ENCODE measurements around the gene ATP1A2. TPM values are rescaled to one million over a fixed set of nuclear protein-coding genes. Genes with fewer than 3 reads are reported as not detected.
"Not testable (repeated sequence)": the region's sequence is repeated elsewhere in the genome, so short reads cannot be mapped to it uniquely, and the experiment has no call there.

The ATP1A2 gene
- total RNA-seq, 1 experiment from 2014 or later: not detected

DNA sequence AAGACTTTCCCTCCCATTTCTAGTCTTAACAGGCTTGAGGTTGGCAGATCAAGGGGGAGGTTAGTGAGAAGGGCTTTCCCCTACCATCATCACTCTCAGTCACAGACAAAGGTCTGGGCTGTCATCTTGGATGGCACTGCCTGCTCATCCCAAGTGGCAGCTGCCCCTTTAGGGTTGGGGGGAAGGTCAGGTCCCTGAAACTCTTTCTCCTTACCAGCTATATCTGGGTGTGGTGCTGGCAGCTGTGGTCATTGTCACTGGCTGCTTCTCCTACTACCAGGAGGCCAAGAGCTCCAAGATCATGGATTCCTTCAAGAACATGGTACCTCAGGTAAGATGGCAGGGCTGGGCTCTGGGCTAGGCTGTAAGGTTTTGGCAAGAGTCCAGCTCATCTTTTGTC is 8.2 kb downstream of the ATP1A2 start:
- DNase-seq (ENCODE audit: low spot score): no peak

DNA sequence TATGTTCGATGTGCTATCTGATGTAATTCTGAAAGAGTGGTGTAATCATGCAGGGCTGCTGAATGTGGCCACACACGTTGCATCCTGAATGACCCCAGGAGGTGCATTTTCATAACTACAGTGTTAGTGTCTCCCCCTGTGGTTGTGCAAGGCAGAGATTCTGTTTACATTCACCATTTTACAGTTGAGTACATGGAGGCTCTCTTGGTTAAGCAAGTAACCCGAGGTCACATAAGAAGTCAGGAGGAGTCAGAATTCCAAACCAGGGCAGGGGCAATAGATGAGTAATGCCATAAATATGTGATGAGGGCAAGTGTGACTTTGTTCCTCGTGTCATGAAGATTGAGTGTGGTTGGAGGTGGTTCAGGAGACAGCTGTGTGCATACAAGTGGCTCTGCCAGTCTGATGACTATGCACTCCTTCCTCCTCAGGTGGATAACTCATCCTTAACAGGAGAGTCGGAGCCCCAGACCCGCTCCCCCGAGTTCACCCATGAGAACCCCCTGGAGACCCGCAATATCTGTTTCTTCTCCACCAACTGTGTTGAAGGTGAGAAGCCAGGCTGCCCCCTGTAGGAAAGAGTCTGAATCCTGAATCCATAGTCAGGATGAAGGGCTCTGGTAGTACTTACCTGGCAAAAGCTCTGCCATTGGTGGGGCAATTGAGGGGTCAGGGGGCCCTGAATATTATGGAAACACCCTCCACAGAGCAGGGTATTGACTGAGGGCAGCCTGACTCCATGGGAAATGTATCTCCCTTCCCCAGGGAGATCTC is 9.3 kb downstream of the ATP1A2 start:
- peak; percentile 83 for DNase-seq (ENCODE audit: low spot score)

DNA sequence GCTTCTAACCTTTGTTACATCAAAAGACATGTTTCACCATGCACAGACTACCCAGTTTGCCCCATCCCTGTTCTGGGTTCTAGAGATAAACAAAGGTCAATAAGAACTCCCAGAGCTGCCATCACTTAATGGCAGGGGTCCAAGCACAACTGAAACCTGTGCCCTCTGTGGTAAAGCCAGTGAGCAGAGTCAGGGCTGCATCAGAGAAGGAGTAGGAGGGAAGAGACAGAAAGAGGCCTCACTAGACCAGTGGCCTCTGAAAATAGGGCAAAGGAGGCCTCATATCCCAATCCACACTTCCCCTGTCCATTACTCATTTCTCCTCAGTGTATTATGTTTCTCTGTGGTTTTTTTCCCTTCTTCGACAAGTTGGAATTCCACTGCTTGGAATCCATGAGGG is 10.2 kb downstream of the ATP1A2 start:
- DNase-seq (ENCODE audit: low spot score): no peak

DNA sequence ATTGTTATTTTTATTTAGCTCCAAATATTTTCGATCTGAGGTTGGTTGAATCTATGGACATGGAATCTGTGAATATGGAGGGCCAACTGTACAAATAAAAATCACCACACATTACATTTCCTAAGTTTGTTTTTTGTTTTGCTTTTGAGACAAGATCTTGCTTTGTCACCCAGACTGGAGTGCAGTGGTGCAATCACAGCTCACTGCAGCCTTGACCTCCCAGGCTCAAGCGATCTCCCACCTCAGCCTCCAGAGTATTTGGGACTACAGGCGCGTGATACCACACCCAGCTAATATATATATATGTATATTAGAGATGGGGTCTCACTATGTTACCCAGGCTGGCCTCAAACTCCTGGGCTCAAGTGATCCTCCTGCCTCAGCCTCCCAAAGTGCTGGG is 10.8 kb downstream of the ATP1A2 start:
- not testable (repeated sequence) for DNase-seq (ENCODE audit: low spot score)

DNA sequence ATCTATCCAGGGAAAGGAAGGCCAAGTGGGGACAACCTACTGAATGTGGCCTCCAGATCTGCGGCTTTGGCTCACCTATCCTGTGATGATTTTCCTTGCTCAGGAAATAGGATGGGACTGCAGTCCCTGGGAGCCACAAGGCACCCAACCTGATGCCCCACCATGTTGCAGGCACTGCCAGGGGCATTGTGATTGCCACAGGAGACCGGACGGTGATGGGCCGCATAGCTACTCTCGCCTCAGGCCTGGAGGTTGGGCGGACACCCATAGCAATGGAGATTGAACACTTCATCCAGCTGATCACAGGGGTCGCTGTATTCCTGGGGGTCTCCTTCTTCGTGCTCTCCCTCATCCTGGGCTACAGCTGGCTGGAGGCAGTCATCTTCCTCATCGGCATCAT is 11.8 kb downstream of the ATP1A2 start:
- no peak for DNase-seq (ENCODE audit: low spot score)

DNA sequence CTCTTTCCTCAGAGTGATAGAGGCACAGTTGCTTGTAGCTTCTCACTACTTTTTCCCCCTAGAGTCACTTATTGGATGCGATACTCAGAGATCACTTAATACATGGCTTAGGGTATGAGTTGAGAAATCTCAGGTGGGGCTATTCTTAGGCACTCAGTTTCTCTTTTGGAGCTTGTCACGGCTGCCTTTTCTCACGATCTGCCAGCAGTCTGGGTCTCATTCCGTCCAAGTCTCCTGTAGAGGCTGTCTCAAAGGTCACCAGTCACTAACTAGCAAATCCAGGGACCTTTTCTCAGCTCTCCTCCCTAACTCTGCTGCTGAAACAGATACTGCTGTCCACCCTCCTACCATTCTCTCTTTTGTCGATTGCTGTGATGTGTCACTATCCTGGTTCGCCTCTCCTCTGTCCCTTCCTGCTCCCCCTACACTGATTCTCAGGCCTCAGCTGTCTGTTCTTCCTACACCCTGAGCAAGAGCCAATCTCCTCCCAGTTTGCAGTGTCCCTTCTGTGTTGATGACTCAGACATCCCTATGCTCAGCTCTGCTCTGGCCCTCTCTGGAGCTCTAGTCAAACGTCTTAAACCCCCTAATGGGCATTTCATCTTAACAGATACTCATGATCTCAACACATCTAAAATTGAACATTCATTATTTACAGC is 12.4 kb downstream of the ATP1A2 start:
- DNase-seq (ENCODE audit: low spot score): peak; percentile 18

DNA sequence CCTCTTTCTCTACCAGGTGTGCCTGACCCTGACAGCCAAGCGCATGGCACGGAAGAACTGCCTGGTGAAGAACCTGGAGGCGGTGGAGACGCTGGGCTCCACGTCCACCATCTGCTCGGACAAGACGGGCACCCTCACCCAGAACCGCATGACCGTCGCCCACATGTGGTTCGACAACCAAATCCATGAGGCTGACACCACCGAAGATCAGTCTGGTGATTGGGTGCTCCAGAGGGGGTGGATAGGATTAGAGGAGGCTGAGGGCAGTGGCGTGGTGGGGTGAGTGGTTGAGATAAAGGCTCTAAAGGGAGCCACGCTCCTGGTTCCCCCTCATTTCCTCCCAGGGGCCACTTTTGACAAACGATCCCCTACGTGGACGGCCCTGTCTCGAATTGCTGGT is 13.1 kb downstream of the ATP1A2 start:
- DNase-seq (ENCODE audit: low spot score): no peak

DNA sequence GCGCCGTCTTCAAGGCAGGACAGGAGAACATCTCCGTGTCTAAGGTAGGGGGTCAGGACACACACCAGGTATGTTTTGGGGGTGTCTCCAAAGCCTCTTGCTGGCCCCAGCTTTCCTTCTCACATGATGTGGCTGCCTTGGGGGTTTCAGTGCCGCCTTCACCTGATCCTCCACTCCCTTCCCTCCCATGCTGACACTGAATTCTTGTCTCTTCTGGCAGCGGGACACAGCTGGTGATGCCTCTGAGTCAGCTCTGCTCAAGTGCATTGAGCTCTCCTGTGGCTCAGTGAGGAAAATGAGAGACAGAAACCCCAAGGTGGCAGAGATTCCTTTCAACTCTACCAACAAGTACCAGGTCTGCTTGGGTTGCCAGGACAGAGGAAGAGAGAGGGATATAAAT is 13.5 kb downstream of the ATP1A2 start:
- no peak for DNase-seq (ENCODE audit: low spot score)

DNA sequence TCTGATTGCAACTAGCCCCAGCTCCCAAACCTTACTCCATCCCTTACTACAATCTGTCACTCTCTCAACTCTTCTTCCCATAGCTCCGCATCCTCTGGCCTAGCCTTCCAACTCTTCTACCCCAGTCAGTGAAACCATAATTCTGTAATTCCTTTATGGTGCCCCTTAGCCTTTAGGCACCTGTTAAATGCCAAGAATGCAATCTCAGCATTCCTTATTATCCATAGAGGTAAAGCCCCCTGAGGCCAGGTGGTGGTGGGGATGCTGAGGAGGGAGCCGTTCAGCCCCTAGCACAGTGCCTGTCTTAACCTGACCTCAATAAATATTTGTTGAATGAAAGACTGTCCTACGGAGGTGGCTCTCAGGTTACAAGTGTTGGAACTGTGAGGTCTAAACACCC is 14.0 kb downstream of the ATP1A2 start:
- DNase-seq (ENCODE audit: low spot score): no peak

DNA sequence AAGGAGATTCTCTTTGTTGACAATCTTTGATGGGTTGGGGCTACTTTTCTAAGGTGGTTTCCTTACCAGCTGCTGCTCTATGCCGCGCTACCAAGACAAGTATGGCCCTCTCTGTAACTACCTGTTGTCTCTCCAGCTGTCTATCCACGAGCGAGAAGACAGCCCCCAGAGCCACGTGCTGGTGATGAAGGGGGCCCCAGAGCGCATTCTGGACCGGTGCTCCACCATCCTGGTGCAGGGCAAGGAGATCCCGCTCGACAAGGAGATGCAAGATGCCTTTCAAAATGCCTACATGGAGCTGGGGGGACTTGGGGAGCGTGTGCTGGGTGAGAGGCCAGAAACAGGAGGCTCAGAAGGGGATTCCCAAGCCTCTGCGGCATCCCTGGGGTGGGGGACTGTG is 14.4 kb downstream of the ATP1A2 start:
- DNase-seq (ENCODE audit: low spot score): no peak

DNA sequence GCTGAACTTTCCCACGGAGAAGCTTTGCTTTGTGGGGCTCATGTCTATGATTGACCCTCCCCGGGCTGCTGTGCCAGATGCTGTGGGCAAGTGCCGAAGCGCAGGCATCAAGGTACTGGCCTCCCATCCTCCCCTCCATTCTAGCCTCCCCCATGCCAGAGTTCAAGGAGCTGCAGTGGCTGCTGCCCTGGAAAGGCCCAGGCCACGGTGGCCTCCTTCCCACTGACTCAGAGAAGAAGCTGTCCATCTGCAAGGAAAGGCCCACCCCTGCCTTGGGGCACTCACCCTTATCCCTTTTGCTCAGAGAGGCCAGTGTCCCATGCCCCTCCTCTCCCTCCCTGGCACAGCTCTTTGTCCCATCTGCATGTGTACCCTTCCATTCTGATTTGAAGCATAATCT is 14.9 kb downstream of the ATP1A2 start:
- DNase-seq (ENCODE audit: low spot score): no peak

DNA sequence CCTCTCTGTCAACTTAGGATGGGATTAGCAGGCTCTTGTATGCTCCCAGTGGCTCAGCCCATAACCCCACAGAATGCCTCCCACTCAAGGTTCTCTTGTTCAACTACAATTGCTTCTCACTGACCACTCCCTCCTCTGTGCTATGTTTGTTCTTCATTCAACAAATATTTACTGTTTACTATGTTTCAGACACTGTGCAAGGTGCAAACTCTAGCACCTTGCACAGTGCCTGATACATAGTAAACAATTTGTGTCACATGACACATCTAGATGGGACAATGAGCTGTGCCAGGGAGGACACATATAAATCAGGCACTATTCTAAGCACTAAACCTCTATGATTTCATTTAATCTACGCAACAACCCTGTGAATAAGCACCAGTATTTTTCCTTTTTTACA is 15.4 kb downstream of the ATP1A2 start:
- no peak for DNase-seq (ENCODE audit: low spot score)

DNA sequence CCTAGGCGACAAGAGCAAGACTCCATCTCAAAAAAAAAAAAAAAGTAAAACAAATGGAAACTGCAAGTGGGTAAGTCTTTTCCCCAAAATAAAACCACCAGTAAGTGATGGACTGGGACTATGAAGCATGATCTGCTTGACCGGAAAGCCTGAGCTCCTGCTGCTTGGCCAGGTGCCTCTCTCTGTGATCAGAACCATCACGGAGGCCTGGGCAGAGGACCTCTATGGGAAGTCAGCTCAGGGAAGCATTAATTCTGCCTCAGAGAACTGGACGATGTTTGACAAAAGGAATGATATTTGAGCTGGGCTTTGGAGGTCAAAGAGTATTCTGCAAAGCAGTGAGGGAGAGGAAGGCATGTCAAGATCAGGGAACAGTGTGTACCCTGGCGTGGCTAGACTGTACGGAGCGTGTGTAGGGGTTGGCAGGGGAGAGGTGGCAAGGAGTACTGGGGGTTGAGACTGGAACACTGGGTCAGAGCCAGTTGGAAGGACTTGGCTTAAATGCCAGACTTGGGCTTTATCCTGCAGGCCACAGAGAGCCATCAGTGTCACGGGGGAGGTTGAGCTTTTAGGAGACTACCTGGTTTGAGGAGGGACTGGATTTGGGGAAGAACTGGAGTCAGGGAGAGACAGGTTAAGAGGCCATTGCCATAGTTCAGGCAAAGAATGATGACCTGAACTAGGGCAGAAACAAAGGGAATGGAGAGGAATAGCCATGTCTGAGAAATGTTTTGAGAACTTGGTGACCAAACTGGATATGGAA is 16.4 kb downstream of the ATP1A2 start:
- DNase-seq (ENCODE audit: low spot score): no peak

DNA sequence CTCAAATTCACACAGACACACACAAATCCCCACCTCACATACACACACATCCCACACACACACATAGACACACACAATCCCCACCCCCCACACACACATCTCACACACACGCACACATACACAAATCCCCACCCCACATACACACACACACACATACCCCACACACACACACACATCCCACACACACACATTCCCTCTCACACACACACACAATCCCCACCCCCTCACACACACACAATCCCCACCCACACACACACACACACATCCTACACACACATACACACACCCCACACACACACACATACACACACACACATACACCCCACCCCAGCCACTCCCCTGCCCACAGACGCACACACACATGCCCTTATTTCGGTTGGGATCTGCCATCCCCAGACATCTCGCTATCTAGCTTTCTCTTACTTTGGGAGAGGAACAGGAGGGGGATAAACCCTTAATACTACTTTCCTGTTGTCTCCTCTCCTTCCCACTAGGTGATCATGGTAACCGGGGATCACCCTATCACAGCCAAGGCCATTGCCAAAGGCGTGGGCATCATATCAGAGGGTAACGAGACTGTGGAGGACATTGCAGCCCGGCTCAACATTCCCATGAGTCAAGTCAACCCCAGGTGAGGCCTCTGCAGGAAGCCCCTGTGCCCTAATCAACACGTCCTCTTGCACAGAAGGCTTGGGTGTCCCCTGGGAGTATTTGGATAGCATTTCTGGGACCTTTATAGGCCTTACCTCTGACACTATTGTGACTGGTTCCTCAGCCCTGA is 18.6 kb downstream of the ATP1A2 start:
- DNase-seq (ENCODE audit: low spot score): no peak

DNA sequence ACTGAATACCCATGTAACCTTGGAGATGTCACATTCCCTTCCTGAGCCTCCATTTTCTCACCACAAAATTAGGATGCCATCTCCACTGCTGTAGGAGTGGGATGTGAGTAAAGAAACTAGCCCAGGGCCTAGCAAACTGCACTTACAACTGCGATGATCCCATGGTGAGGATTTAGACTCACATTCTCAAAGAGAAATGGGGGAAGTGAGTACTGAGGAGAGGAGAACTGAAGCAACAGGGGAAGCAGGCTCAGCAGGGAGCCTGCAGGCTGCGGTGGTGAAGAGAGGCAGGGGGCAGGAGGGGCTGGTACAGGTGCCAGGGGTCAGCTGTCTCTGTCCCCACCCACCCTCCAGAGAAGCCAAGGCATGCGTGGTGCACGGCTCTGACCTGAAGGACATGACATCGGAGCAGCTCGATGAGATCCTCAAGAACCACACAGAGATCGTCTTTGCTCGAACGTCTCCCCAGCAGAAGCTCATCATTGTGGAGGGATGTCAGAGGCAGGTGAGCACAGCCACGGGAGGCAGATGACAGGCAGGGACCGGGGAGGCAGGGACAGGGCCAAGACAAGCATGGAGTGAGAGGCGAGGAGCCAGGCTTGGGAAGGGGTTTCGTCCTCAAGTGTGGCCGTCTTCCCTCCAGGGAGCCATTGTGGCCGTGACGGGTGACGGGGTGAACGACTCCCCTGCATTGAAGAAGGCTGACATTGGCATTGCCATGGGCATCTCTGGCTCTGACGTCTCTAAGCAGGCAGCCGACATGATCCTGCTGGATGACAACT is 19.4 kb downstream of the ATP1A2 start:
- no peak for DNase-seq (ENCODE audit: low spot score)

DNA sequence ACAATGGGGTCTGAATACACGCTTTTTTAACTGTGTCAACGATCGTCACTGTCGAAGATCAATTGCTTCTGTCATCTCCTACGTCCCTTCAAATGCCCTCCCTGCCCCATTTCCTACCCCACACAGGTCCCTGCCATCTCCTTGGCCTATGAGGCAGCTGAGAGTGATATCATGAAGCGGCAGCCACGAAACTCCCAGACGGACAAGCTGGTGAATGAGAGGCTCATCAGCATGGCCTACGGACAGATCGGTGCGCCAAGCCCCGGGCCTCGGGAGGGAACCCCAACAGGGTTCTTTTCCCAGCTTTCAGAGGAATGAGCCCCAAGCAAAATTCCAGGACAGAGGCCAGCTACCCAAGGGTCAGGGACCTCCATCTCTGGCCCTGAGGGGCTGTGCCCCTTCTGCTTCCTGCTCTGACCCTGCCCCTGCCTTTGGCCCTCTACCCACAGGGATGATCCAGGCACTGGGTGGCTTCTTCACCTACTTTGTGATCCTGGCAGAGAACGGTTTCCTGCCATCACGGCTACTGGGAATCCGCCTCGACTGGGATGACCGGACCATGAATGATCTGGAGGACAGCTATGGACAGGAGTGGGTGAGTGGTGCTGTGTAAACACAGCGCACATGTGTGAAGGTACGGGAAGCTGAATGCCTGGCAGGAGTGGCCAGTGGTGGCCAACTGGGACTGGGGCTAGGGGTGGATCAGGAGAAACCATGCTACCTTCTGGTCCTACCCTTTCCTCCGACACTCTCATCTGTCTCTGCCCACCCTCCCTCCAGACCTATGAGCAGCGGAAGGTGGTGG is 20.8 kb downstream of the ATP1A2 start:
- DNase-seq (ENCODE audit: low spot score): no peak

DNA sequence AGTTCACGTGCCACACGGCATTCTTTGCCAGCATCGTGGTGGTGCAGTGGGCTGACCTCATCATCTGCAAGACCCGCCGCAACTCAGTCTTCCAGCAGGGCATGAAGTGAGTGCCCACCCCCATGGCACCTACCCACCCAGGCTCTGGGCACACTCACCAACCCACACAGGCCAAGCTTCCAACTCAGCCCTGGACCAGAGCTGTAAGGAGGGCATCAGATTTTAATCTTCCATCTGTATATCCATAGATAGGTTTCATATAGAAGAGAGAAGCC is 21.3 kb downstream of the ATP1A2 start:
- DNase-seq (ENCODE audit: low spot score): no peak

DNA sequence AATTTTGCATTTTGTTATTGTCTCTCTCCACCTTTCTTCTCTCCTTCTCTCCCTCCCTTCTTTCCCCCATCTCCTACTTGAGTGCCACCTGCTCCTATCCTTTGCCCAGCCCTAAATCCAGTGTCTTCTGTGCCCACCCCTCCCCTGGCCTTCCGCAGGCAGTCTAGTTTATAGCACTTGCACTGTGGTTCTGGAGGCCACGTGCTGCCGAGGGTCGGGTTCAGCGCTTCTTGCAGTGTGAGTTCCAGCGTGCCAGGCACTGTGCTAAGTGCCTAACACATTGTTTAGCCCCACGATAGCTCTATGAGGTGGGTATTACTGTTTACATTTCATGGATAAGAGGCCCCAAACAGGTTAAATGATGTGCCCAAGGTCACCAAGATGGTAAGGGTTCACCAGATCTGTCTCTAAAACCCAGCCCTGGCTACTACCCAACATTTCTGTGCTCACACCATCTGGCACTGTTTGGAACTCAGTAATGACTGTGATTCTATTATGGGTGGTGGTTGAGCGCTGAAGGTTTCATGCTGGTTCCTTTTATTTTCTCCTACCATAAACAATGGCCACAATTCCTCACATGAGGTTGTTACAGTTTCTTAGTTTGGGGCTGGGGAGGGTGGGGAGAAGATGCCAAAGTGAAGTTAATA is 21.8 kb downstream of the ATP1A2 start:
- no peak for DNase-seq (ENCODE audit: low spot score)

DNA sequence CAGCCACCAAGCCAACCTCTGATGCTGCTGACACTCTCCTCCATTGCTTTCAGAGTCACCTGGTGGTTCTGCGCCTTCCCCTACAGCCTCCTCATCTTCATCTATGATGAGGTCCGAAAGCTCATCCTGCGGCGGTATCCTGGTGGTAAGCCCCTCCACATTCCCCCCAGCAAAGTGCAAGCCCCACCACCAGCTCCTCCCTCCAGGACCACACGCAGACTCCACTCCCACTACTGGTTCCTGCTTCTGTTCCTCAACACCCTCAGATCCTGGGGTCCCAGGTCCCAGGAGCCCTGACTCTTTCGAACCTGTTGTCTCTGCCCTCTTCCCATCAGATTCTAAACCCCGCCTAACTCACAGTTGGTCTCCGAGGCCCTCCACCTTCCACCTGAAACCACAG is 24.3 kb downstream of the ATP1A2 start:
- no peak for DNase-seq (ENCODE audit: low spot score)

DNA sequence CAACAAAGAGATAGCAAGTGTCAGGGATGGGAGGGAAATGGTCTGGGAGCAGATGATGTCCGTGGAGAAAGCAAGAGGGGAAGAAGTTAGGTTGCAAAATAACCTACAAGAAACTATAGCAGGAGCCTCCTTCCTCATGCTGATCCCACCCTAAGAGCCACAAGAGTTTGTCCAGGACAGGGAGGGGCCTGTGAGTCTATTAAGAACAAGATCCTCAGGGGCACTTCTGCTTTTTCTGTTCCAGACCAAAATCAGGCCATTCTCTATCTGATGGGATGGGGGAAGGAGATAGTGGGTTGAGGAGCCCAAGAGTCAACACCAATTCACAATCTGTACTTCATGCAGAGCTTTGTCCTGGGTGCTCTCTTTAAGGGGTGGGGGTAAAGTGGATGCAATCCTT is 28.1 kb downstream of the ATP1A2 start:
- no peak for DNase-seq (ENCODE audit: low spot score)

Measured in HT-29 (cell line).